ENCODE data around the gene SNED1.

SNED1 gene

GRCh38 chr2:240951045-240951594, 47.3 kb upstream of the SNED1 start:
- Histone ChIP-seq H2AFZ (ENCODE audit: low read depth, low read length) (no peak overlapping the region), H3K79me2 (ENCODE audit: insufficient read depth, low read length) (no peaks in the 10 kb centered on the region), H3K36me3 (ENCODE audit: insufficient read depth, low read length) (no peaks in the 10 kb centered on the region), H3K9ac (ENCODE audit: low read depth, low read length) (no peak overlapping the region), H4K20me1 (ENCODE audit: insufficient read depth, low read length) (peaks cover 5% of the 10 kb centered on the region; the same call in 1 of the 2 replicates), H3K27me3 (ENCODE audit: insufficient read depth, low read length, poor library complexity) (peaks cover 22% of the 10 kb centered on the region), H3K9me3 (ENCODE audit: insufficient read depth, low read length, severe bottlenecking) (no peaks in the 10 kb centered on the region), H3K4me2 (ENCODE audit: insufficient read depth, low read length) (no peak overlapping the region), H3K27ac (ENCODE audit: low read length) (no peak overlapping the region), H3K4me3 (ENCODE audit: low read depth in 1 of 2, low read length in 2 of 2) (no peak overlapping the region), H3K4me1 (ENCODE audit: insufficient read depth, low read length) (no peaks in the 10 kb centered on the region)
- no peak for TF ChIP-seq EZH2 (IDR thresholded peaks at IDR 0.05; ENCODE audit: borderline replicate concordance, low read depth, low read length, severe bottlenecking)
- TF ChIP-seq CTCF (IDR thresholded peaks at IDR 0.05; ENCODE audit: borderline replicate concordance, extremely low read depth, low read length, poor library complexity, severe bottlenecking) = no peak
- DNase-seq (no peak), ATAC-seq (ENCODE audit: insufficient read depth, low read depth) (no peak)

GRCh38 chr2:240952496-240953246, 45.7 kb upstream of the SNED1 start:
- H2AFZ ChIP-seq (ENCODE audit: low read depth, low read length) = no peak overlapping the region
- H3K4me3 ChIP-seq (ENCODE audit: low read depth in 1 of 2, low read length in 2 of 2) = no peak overlapping the region
- no peak for TF ChIP-seq EZH2 (IDR thresholded peaks at IDR 0.05; ENCODE audit: borderline replicate concordance, low read depth, low read length, severe bottlenecking)
- no peak for TF ChIP-seq CTCF (IDR thresholded peaks at IDR 0.05; ENCODE audit: borderline replicate concordance, extremely low read depth, low read length, poor library complexity, severe bottlenecking)
- H3K4me2 ChIP-seq (ENCODE audit: insufficient read depth, low read length) = no peak overlapping the region
- H3K27me3 ChIP-seq (ENCODE audit: insufficient read depth, low read length, poor library complexity) = peaks cover 21% of the 10 kb centered on the region
- H3K9ac ChIP-seq (ENCODE audit: low read depth, low read length) = no peak overlapping the region
- ATAC-seq (ENCODE audit: insufficient read depth, low read depth) = no peak
- no peaks in the 10 kb centered on the region for H3K79me2 ChIP-seq (ENCODE audit: insufficient read depth, low read length)
- no peaks in the 10 kb centered on the region for H3K9me3 ChIP-seq (ENCODE audit: insufficient read depth, low read length, severe bottlenecking)
- DNase-seq = no peak
- peaks cover 5% of the 10 kb centered on the region; the same call in 1 of the 2 replicates for H4K20me1 ChIP-seq (ENCODE audit: insufficient read depth, low read length)
- no peak overlapping the region for H3K27ac ChIP-seq (ENCODE audit: low read length)
- no peaks in the 10 kb centered on the region for H3K4me1 ChIP-seq (ENCODE audit: insufficient read depth, low read length)
- no peaks in the 10 kb centered on the region for H3K36me3 ChIP-seq (ENCODE audit: insufficient read depth, low read length)

DNA sequence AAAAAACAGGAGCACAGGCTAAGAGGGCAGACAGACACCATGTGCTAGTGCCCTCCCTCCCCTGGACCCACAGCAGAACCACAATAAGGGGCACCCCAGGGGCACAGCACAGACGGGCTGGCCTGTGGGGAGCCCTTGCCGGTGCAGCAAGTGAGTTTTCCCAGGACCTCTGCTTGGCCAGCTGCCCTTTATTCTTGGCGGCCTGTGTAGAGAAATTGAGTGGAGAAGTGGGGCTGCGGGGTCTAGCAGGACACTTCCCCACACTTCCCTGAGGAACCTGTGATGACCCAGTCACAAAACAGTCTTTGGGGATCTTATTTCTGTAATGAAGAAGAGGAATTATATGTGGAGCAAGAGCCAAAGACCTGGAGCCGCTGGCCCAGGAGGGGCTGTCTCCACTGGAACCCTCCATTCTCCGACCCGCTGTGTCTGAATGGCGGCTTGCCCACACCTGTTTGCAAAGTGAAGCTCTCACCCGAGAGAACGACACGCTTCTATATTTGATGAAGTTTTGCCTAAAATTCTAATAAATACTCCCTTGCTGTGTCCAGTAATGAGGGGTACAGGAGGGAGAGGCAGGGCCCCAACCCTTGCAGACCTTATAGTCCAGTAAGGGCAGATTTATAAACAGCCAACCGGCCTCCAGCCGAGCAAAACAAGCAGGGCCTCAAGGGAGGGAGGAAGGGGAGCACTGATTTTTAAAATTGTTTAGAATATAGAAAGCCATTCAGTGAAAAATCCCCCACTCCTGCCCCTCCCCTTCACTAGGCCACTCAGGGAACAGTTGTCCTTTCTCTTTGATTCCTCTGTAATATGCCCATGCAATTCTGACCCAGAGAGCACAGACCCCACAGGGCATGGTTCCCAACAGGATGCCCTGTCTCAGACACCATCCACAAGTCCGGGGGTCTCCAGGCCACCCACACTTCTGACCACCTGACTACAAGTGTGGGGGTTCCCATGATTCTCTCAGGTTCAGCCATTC, 44.7 kb upstream of the SNED1 start:
- no peak overlapping the region for H3K27ac ChIP-seq (ENCODE audit: low read length)
- no peak for TF ChIP-seq EZH2 (IDR thresholded peaks at IDR 0.05; ENCODE audit: borderline replicate concordance, low read depth, low read length, severe bottlenecking)
- TF ChIP-seq CTCF (IDR thresholded peaks at IDR 0.05; ENCODE audit: borderline replicate concordance, extremely low read depth, low read length, poor library complexity, severe bottlenecking) = no peak
- H3K9ac ChIP-seq (ENCODE audit: low read depth, low read length) = no peak overlapping the region
- DNase-seq (no peak), ATAC-seq (ENCODE audit: insufficient read depth, low read depth) (no peak)
- peaks cover 5% of the 10 kb centered on the region; the same call in 1 of the 2 replicates for H4K20me1 ChIP-seq (ENCODE audit: insufficient read depth, low read length)
- H3K27me3 ChIP-seq (ENCODE audit: insufficient read depth, low read length, poor library complexity) = peaks cover 21% of the 10 kb centered on the region
- no peak overlapping the region for H3K4me2 ChIP-seq (ENCODE audit: insufficient read depth, low read length)
- H2AFZ ChIP-seq (ENCODE audit: low read depth, low read length) = no peak overlapping the region
- no peaks in the 10 kb centered on the region for H3K36me3 ChIP-seq (ENCODE audit: insufficient read depth, low read length)
- H3K9me3 ChIP-seq (ENCODE audit: insufficient read depth, low read length, severe bottlenecking) = no peaks in the 10 kb centered on the region
- H3K4me1 ChIP-seq (ENCODE audit: insufficient read depth, low read length) = no peaks in the 10 kb centered on the region
- no peaks in the 10 kb centered on the region for H3K79me2 ChIP-seq (ENCODE audit: insufficient read depth, low read length)
- H3K4me3 ChIP-seq (ENCODE audit: low read depth in 1 of 2, low read length in 2 of 2) = no peak overlapping the region
